ENCODE results near the gene SLC25A25. TPM values are rescaled to one million over a fixed set of nuclear protein-coding genes. Genes with fewer than 3 reads are reported as not detected.

Gene SLC25A25
- total and polyA plus RNA-seq, 2 of the 8 experiments (the other 6 are each of a cell fraction or from before 2014, with no cell fraction given), result 6.5 to 18.5 TPM

- FAIRE-seq (no peak), DNase-seq (ENCODE audit: low read depth in 1 of 2, low spot score in 2 of 2) (no peak)
- peaks cover 0 to 25% of the 10 kb centered on the region in 2 experiments; a peak in 2 of 4 replicates for H3K79me2 ChIP-seq (ENCODE audit: control insufficient read depth in 1 of 2, insufficient read depth in 2 of 2, low read length in 2 of 2)
- no peaks in the 10 kb centered on the region for H3K36me3 ChIP-seq (ENCODE audit: control insufficient read depth in 2 of 4, insufficient read depth in 4 of 4, low read length in 3 of 4)
- H3K9ac ChIP-seq (replicated peaks in 1 of 4; ENCODE audit: extremely low read depth in 1 of 4, low read depth in 3 of 4, low read length in 3 of 4), result peak overlapping the region in 1 of 4 experiments; percentile 41; a peak in 3 of 7 replicates
- H3K18ac ChIP-seq (ENCODE audit: extremely low read depth, low read length), result no peak overlapping the region
- peak overlapping the region; percentile 46; the same call in 1 of the 2 replicates for H3K27ac ChIP-seq (ENCODE audit: low read depth, low read length)
- peaks cover 9% of the 10 kb centered on the region for H3K23me2 ChIP-seq (ENCODE audit: low read depth, low read length)
- H4K8ac ChIP-seq (ENCODE audit: extremely low read depth, insufficient read depth, low read length), result no peak overlapping the region
- H3K56ac ChIP-seq (replicated peaks; ENCODE audit: insufficient read length, low read depth, low read length), result no peak overlapping the region
- no peak overlapping the region for H2BK15ac ChIP-seq (ENCODE audit: low read length)
- no peaks in the 10 kb centered on the region for H3K9me3 ChIP-seq (ENCODE audit: insufficient read depth in 2 of 2, low read depth in 1 of 2, low read length in 1 of 2)
- H4K91ac ChIP-seq (replicated peaks; ENCODE audit: insufficient read length, low read length), result no peak overlapping the region
- no peaks in the 10 kb centered on the region for H3K27me3 ChIP-seq (replicated peaks in 1 of 4; ENCODE audit: control insufficient read depth in 3 of 4, extremely low read depth in 1 of 4, insufficient read depth in 3 of 4, low read length in 3 of 4)
- 0 out of 2 replicates have a peak overlapping the region, but pooled peaks have one; percentile 8 for H2BK5ac ChIP-seq (ENCODE audit: low read depth, low read length)
- H2AK5ac ChIP-seq (ENCODE audit: low read depth, low read length), result no peak overlapping the region
- H3K4me1 ChIP-seq (replicated peaks in 1 of 4; ENCODE audit: control insufficient read depth in 3 of 4, insufficient read depth in 4 of 4, low read length in 3 of 4), result peaks cover 0 to 16% (median 14%) of the 10 kb centered on the region in 4 experiments; a peak in 6 of 7 replicates
- peak overlapping the region; percentile 0; the same call in 1 of the 2 replicates for H2BK12ac ChIP-seq (ENCODE audit: low read depth, low read length)
- H3K14ac ChIP-seq (ENCODE audit: insufficient read length), result no peak overlapping the region
- H3K4me2 ChIP-seq (ENCODE audit: insufficient read depth in 1 of 2, low read depth in 2 of 2, low read length in 2 of 2), result no peak overlapping the region
- H3K23ac ChIP-seq (ENCODE audit: insufficient read length), result no peak overlapping the region
- POLR2A ChIA-PET (ENCODE audit: partially characterized antibody), result interaction anchor here (0.7 to 5.0 kb wide), 5 partner anchors 11 to 212 kb away, joined by 3 to 33 read pairs (median 3); partner anchors contain the start of gene PIP5KL1
- H2AFZ ChIP-seq (ENCODE audit: low read length), result no peak overlapping the region
- peaks cover 20% of the 10 kb centered on the region for H3K79me1 ChIP-seq (ENCODE audit: low read depth, low read length)
- no peak overlapping the region for H2BK120ac ChIP-seq (replicated peaks; ENCODE audit: low read depth, low read length)
- H2BK20ac ChIP-seq (ENCODE audit: low read length), result no peak overlapping the region
- CTCF ChIA-PET (ENCODE audit: partially characterized antibody), result interaction anchor here (0.6 to 4.8 kb wide), 8 partner anchors 9 to 295 kb away, joined by 3 to 42 read pairs (median 4); partner anchors contain the start of gene NAIF1
- H3K4ac ChIP-seq (replicated peaks; ENCODE audit: insufficient read length, low read depth, low read length), result no peak overlapping the region
- WGBS, 2 experiments (ENCODE audit: extremely low coverage in 1 of 2, insufficient coverage in 1 of 2, insufficient read length in 1 of 2, insufficient replicate concordance in 2 of 2, low coverage in 1 of 2, low lambda C conversion rate in 2 of 2, missing lambda C conversion rate in 1 of 2), result 79% methylated on average over 8 of the region's 8 CpGs; no CpG with 5 or more reads in 1 of the 2 experiments
- H4K20me1 ChIP-seq (replicated peaks in 1 of 2; ENCODE audit: control insufficient read depth in 1 of 2, insufficient read depth in 2 of 2, low read length in 2 of 2), result peaks cover 0 to 10% of the 10 kb centered on the region in 2 experiments
- H3K4me3 ChIP-seq (ENCODE audit: extremely low read depth in 1 of 4, insufficient read depth in 2 of 4, low read depth in 3 of 4, low read length in 4 of 4), result no peak overlapping the region
- H4K5ac ChIP-seq (ENCODE audit: insufficient read length, low read depth, low read length), result no peak overlapping the region
- TF ChIP-seq BRCA1 (IDR thresholded peaks at IDR 0.05; ENCODE audit: low read depth, low read length), result no peak
- peak; percentile 71 for TF ChIP-seq CREB1 (IDR thresholded peaks at IDR 0.05)
- no peak for TF ChIP-seq TAF1 (IDR thresholded peaks at IDR 0.05; ENCODE audit: low read depth, low read length)
- TF ChIP-seq RXRA (IDR thresholded peaks at IDR 0.05; ENCODE audit: insufficient read depth, low read depth, low read length), result no peak
- TF ChIP-seq POLR2A (IDR thresholded peaks at IDR 0.05; ENCODE audit: control extremely low read depth in 1 of 2, low read depth in 2 of 2, low read length in 2 of 2), result no peak
These were observed 26.3 kb downstream of the SLC25A25 start for GRCh38 chr9:128094166-128094949.
